Erythroblast (primary cell): ENCODE results near the gene GADD45GIP1.

Experiments used
- GATA1 ChIP-seq: IDR thresholded peaks from 2 replicates; pipeline ENCODE4 v1.6.1; 2011; ENCODE audit warnings: low read depth, mild to moderate bottlenecking, control low read depth, low read length, moderate library complexity
- POLR2A ChIP-seq: IDR thresholded peaks from 2 replicates; pipeline ENCODE4 v1.6.1; 2011; ENCODE audit warnings: mild to moderate bottlenecking, low read length

DNA sequence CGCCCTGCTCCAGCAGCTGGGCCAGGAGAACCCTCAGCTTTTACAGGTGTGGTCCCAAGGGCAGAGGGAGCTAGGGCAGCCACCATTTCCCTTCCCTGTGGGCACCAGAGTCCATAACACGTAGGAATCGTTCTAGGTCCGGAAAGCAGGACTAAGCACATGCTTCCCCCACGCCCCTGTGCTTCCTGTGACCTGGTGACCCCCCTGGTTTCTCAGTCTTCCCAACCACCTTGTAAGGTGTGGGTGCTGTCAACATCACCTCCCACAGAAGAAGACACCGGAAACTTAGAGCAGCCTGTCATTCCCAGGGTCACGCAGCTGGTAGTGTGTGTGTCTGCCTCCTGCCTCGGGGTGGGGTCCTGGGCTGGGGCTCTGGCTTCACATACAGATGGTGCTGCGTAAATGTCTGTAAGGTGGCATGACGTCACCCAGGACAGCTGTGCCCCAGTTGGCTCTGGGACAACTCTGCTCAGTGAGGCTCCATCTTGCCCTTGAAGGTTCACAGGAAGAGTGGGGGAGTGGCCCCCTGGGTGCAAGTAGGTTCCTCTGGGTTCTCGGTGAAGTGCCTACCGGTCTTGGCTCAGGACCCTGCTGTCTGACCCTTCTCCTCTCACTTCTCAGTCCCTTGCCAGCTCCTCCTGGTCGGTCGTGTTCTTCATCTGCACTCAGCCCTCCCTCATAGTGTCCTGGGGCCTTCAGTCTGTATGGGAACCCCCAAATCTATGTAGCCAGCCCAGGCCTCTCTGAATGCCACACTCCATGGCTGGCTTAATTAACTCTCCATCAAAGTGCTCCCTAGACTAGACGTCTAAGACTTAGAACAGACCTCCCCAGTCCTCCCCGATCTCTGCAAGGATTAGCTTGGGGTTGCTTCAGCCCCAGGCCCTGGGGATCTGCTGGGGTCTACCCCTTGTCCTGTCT is 7.4 kb downstream of the GADD45GIP1 start:
- TF ChIP-seq POLR2A (no peak), GATA1 (no peak)
